ENCODE data around the gene TYSND1.

- TF ChIP-seq, protein P1, sequence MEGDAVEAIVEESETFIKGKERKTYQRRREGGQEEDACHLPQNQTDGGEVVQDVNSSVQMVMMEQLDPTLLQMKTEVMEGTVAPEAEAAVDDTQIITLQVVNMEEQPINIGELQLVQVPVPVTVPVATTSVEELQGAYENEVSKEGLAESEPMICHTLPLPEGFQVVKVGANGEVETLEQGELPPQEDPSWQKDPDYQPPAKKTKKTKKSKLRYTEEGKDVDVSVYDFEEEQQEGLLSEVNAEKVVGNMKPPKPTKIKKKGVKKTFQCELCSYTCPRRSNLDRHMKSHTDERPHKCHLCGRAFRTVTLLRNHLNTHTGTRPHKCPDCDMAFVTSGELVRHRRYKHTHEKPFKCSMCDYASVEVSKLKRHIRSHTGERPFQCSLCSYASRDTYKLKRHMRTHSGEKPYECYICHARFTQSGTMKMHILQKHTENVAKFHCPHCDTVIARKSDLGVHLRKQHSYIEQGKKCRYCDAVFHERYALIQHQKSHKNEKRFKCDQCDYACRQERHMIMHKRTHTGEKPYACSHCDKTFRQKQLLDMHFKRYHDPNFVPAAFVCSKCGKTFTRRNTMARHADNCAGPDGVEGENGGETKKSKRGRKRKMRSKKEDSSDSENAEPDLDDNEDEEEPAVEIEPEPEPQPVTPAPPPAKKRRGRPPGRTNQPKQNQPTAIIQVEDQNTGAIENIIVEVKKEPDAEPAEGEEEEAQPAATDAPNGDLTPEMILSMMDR (IDR thresholded peaks at IDR 0.05), result no peak
- no peak for TF ChIP-seq POLR2A (IDR thresholded peaks at IDR 0.05)
Measured at GRCh38 chr10:70117646-70118045, 28.9 kb downstream of the TYSND1 start.

All from adrenal gland (tissue), 5 donors.